ENCODE results near the gene PEDS1. TPM values are rescaled to one million over a fixed set of nuclear protein-coding genes. Genes with fewer than 3 reads are reported as not detected.
A peak's percentile ranks its signal among the peaks of the same experiment; 100 is the strongest.

PEDS1 gene
- total and polyA plus RNA-seq, 2 of the 13 experiments (the other 11 are each of a cell fraction or from before 2014, with no cell fraction given), result 30.5 to 93.9 TPM

DNA sequence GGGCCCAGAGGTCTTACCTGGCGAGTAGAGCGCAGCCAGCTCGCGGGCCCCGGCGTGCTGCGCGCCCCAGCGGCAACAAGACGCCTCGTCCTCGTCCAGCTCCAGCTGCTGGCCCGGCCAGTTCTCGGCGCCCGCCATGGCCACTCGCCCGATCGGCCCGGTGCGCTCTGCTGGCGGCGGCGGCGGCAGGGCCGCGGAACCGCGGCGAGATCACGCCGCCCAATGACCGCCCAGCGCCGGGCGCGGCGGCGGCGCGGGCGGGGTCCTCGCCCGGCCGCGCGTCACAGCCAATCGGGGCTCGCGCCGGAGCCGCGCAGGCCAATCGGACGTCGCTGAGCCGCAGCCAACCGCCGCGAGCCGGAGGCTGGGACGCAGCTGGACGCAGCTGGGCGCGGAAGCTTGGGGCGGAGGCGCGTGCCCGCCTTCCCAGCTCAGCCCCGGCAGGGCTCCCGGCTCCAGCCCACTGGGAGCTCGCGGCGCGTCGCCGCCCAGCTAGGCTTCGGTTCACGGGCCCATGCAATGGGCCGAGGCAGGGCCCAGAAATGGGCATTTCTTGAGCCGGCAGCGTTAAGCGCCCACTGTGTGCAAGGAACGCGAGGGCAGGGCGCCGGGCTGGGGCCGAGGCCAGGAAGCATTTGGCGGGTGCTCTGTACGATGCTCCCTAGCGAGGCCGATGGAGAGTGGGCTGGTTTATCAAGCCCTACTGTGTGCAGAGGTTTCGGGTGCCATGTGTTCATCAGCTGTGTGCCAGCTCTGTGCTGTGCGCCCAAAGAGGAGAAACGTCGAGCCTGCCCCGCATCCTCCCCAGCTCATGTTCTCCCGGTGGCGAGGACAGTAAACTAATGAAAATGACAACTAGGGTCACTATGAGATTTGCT, at the start of gene PEDS1 (continued):
- peak; percentile 99 for TF ChIP-seq MAX (IDR thresholded peaks at IDR 0.05)
- TF ChIP-seq ZNF75D (CRISPR knock-in tag; IDR thresholded peaks at IDR 0.05; ENCODE audit: borderline replicate concordance), result no peak
- no peak for TF ChIP-seq MATR3 (CRISPR knock-in tag; IDR thresholded peaks at IDR 0.05)
- peak; percentile 98 for TF ChIP-seq SMYD3 (CRISPR knock-in tag; IDR thresholded peaks at IDR 0.05)
- peak; percentile 97 for TF ChIP-seq IRF9 (CRISPR knock-in tag; IDR thresholded peaks at IDR 0.05; ENCODE audit: borderline replicate concordance)
- peak; percentile 82 for TF ChIP-seq ASH2L (IDR thresholded peaks at IDR 0.05; ENCODE audit: insufficient read length, low read depth, low read length)
- peak; percentile 66 for TF ChIP-seq ZBTB7A (CRISPR knock-in tag; IDR thresholded peaks at IDR 0.05)
- peak; percentile 96 for TF ChIP-seq HOXA3 (CRISPR knock-in tag; IDR thresholded peaks at IDR 0.05)
- 0 out of 2 replicates have a peak, but pooled peaks have one; percentile 47 for TF ChIP-seq NFAT5 (CRISPR knock-in tag; IDR thresholded peaks at IDR 0.05)
- TF ChIP-seq TAF1 (CRISPR knock-in tag; IDR thresholded peaks at IDR 0.05), result peak; percentile 81
- TF ChIP-seq, protein P1, sequence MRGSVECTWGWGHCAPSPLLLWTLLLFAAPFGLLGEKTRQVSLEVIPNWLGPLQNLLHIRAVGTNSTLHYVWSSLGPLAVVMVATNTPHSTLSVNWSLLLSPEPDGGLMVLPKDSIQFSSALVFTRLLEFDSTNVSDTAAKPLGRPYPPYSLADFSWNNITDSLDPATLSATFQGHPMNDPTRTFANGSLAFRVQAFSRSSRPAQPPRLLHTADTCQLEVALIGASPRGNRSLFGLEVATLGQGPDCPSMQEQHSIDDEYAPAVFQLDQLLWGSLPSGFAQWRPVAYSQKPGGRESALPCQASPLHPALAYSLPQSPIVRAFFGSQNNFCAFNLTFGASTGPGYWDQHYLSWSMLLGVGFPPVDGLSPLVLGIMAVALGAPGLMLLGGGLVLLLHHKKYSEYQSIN (CRISPR knock-in tag; IDR thresholded peaks at IDR 0.05; ENCODE audit: borderline replicate concordance), result no peak
- TF ChIP-seq TBP (CRISPR knock-in tag; IDR thresholded peaks at IDR 0.05), result no peak
- peak; percentile 85 for TF ChIP-seq ZNF629 (CRISPR knock-in tag; conservative IDR thresholded peaks at IDR 0.05)
- TF ChIP-seq, protein P2, sequence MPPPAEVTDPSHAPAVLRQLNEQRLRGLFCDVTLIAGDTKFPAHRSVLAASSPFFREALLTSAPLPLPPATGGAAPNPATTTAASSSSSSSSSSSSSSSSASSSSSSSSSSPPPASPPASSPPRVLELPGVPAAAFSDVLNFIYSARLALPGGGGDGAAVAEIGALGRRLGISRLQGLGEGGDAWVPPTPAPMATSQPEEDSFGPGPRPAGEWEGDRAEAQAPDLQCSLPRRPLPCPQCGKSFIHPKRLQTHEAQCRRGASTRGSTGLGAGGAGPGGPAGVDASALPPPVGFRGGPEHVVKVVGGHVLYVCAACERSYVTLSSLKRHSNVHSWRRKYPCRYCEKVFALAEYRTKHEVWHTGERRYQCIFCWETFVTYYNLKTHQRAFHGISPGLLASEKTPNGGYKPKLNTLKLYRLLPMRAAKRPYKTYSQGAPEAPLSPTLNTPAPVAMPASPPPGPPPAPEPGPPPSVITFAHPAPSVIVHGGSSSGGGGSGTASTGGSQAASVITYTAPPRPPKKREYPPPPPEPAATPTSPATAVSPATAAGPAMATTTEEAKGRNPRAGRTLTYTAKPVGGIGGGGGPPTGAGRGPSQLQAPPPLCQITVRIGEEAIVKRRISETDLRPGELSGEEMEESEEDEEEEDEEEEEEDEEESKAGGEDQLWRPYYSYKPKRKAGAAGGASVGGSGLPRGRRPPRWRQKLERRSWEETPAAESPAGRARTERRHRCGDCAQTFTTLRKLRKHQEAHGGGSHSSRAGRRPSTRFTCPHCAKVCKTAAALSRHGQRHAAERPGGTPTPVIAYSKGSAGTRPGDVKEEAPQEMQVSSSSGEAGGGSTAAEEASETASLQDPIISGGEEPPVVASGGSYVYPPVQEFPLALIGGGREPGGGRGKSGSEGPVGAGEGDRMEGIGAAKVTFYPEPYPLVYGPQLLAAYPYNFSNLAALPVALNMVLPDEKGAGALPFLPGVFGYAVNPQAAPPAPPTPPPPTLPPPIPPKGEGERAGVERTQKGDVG (CRISPR knock-in tag; IDR thresholded peaks at IDR 0.05; ENCODE audit: borderline replicate concordance), result peak; percentile 96; the same call in 1 of the 2 replicates

All from HepG2 (cell line).